ENCODE data around the gene SREBF2.

DNA sequence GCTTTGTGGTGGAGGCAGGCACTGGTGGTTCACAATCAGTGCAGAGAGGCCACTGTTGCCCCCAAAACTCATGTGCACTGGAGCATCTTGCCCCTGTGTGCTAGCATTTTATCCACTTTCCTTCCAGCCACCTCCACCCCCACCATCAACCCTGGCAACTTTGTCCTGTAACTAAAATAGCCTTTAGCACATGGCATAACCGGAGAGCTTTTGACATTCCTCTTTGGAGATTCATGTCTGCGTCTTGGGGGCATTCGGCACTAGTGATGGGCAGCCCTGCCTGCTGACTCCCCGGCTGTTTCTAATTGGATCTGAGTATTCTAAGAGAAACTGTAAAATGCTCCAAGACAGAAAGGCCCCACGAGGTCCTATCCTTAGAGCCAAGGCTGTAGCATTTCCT, 66.2 kb downstream of the SREBF2 start:
- TF ChIP-seq, protein P1, sequence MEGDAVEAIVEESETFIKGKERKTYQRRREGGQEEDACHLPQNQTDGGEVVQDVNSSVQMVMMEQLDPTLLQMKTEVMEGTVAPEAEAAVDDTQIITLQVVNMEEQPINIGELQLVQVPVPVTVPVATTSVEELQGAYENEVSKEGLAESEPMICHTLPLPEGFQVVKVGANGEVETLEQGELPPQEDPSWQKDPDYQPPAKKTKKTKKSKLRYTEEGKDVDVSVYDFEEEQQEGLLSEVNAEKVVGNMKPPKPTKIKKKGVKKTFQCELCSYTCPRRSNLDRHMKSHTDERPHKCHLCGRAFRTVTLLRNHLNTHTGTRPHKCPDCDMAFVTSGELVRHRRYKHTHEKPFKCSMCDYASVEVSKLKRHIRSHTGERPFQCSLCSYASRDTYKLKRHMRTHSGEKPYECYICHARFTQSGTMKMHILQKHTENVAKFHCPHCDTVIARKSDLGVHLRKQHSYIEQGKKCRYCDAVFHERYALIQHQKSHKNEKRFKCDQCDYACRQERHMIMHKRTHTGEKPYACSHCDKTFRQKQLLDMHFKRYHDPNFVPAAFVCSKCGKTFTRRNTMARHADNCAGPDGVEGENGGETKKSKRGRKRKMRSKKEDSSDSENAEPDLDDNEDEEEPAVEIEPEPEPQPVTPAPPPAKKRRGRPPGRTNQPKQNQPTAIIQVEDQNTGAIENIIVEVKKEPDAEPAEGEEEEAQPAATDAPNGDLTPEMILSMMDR (IDR thresholded peaks at IDR 0.05; ENCODE audit: insufficient read depth, low read length) = no peak
- no peak for TF ChIP-seq GABPA (IDR thresholded peaks at IDR 0.05; ENCODE audit: low read depth)
- TF ChIP-seq POLR2AphosphoS5 (IDR thresholded peaks at IDR 0.05; ENCODE audit: low read depth) = no peak
- TF ChIP-seq, protein P2, sequence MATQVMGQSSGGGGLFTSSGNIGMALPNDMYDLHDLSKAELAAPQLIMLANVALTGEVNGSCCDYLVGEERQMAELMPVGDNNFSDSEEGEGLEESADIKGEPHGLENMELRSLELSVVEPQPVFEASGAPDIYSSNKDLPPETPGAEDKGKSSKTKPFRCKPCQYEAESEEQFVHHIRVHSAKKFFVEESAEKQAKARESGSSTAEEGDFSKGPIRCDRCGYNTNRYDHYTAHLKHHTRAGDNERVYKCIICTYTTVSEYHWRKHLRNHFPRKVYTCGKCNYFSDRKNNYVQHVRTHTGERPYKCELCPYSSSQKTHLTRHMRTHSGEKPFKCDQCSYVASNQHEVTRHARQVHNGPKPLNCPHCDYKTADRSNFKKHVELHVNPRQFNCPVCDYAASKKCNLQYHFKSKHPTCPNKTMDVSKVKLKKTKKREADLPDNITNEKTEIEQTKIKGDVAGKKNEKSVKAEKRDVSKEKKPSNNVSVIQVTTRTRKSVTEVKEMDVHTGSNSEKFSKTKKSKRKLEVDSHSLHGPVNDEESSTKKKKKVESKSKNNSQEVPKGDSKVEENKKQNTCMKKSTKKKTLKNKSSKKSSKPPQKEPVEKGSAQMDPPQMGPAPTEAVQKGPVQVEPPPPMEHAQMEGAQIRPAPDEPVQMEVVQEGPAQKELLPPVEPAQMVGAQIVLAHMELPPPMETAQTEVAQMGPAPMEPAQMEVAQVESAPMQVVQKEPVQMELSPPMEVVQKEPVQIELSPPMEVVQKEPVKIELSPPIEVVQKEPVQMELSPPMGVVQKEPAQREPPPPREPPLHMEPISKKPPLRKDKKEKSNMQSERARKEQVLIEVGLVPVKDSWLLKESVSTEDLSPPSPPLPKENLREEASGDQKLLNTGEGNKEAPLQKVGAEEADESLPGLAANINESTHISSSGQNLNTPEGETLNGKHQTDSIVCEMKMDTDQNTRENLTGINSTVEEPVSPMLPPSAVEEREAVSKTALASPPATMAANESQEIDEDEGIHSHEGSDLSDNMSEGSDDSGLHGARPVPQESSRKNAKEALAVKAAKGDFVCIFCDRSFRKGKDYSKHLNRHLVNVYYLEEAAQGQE (IDR thresholded peaks at IDR 0.05; ENCODE audit: insufficient replicate concordance, low read depth) = no peak

All from HL-60 (cell line).